Measurements from ENCODE around the gene WDR41.

The WDR41 gene

DNA sequence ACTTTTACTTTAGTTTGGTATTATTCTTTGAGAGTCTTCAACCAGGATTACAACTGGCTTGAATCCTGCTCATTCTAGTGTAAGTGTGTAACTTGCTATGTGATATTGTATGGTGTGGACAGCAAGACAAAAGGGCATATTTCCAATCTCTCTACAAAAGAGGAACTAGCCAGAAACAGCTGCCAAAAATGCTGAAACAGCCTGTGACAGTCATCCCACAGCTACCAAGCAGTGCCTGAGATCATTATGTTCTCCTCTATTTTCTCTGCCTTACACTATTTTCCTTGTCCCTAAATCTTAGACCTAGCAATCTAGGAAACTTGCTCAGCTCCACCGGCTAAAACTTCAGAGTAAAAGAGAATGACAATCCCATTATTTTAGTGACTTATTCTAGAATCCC is 42.8 kb downstream of the WDR41 start:
- H3K36me3 ChIP-seq (ENCODE audit: control insufficient read depth in 4 of 4, insufficient read depth in 4 of 4, low read length in 3 of 4), result peaks cover 11 to 23% (median 19%) of the 10 kb centered on the region in 4 experiments
- H3K4me1 ChIP-seq (ENCODE audit: control extremely low read depth in 1 of 4, control insufficient read depth in 4 of 4, insufficient read depth in 4 of 4, low read length in 3 of 4), result peaks cover 0 to 7% (median 5%) of the 10 kb centered on the region in 4 experiments
- H3K9me3 ChIP-seq (ENCODE audit: control extremely low read depth in 1 of 5, control insufficient read depth in 4 of 5, insufficient read depth in 2 of 5, low read depth in 1 of 5, low read length in 4 of 5), result peaks cover 0 to 2% (median 0%) of the 10 kb centered on the region in 5 experiments
- H3K27ac ChIP-seq (ENCODE audit: insufficient read depth in 1 of 2, low read depth in 1 of 2, low read length in 2 of 2, poor library complexity in 1 of 2, severe bottlenecking in 2 of 2), result no peak overlapping the region
- CTCF ChIA-PET, result interaction anchor here (1.2 to 2.4 kb wide), 3 partner anchors 9 to 43 kb away, joined by 3 to 7 read pairs (median 3); partner anchors contain the start of gene WDR41
- POLR2A ChIA-PET, result no interaction called here
- WGBS (ENCODE audit: insufficient coverage), result 29% methylated on average over 1 of the region's 1 CpG
- H3K27me3 ChIP-seq (replicated peaks in 2 of 5; ENCODE audit: control insufficient read depth in 4 of 5, insufficient read depth in 5 of 5, low read length in 4 of 5), result no peaks in the 10 kb centered on the region
- DNase-seq, result peak; percentile 14 to 75 (median 65)
- no peak overlapping the region for H3K4me3 ChIP-seq (ENCODE audit: control insufficient read depth in 1 of 7, extremely low read depth in 1 of 7, insufficient read depth in 4 of 7, low read depth in 2 of 7, low read length in 6 of 7)

DNA sequence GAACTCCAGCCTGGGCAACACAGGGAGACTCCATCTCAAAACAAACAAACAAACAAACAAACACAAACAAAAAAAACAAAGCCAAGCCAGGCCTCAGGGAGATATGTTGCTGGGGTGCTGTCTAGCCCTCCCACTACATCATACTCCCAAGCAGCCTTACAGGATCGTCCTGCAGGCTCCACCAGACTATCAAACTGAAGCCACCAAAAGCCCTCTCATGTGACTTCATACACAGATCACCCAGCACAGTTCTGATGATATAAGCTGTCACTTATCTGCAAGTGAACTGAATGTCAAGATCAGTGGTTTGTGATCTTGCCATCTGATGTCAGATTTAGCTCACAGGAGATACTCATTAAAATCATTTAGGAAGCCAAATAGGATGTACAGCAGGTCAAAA is 43.3 kb downstream of the WDR41 start:
- Histone ChIP-seq H3K4me1 (ENCODE audit: control extremely low read depth in 1 of 4, control insufficient read depth in 4 of 4, insufficient read depth in 4 of 4, low read length in 3 of 4) (peaks cover 0 to 7% (median 5%) of the 10 kb centered on the region in 4 experiments), H3K36me3 (ENCODE audit: control insufficient read depth in 4 of 4, insufficient read depth in 4 of 4, low read length in 3 of 4) (peaks cover 11 to 23% (median 17%) of the 10 kb centered on the region in 4 experiments), H3K9me3 (ENCODE audit: control extremely low read depth in 1 of 5, control insufficient read depth in 4 of 5, insufficient read depth in 2 of 5, low read depth in 1 of 5, low read length in 4 of 5) (peaks cover 0 to 2% (median 0%) of the 10 kb centered on the region in 5 experiments), H3K27me3 (replicated peaks in 2 of 5; ENCODE audit: control insufficient read depth in 4 of 5, insufficient read depth in 5 of 5, low read length in 4 of 5) (no peaks in the 10 kb centered on the region), H3K27ac (ENCODE audit: insufficient read depth in 1 of 2, low read depth in 1 of 2, low read length in 2 of 2, poor library complexity in 1 of 2, severe bottlenecking in 2 of 2) (no peak overlapping the region), H3K4me3 (ENCODE audit: control insufficient read depth in 1 of 7, extremely low read depth in 1 of 7, insufficient read depth in 4 of 7, low read depth in 2 of 7, low read length in 6 of 7) (no peak overlapping the region)
- no peak for DNase-seq
- no CpG with 5 or more reads among the region's 1 CpG for WGBS (ENCODE audit: insufficient coverage)
- POLR2A ChIA-PET, result no interaction called here
- CTCF ChIA-PET, result interaction anchor here (1.2 to 1.7 kb wide), 3 partner anchors 9 to 43 kb away, joined by 3 read pairs; partner anchors contain the start of gene WDR41

DNA sequence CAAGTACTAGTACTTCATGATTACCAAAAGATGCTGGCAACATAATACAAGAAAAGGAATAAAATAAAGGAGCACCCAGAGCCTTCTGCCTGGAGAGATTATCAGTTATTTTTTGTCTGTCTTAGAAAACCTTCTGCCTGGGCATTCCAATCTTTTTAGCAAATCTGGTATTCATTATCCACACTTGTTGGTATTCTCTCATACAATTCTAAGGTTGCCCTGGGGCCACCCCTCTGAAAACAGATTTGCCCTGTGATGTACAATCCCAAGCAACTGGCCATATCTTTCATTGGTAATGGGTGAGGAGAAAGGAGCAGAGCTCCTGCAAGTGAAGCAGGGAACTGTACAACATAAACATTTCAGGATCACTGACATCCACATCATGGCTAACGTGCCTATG is 47.8 kb downstream of the WDR41 start:
- POLR2A ChIA-PET, result no interaction called here
- 100% methylated on average over 1 of the region's 1 CpG for WGBS (ENCODE audit: insufficient coverage)
- H3K4me1 ChIP-seq (ENCODE audit: control extremely low read depth in 1 of 4, control insufficient read depth in 4 of 4, insufficient read depth in 4 of 4, low read length in 3 of 4), result peaks cover 0 to 5% (median 2%) of the 10 kb centered on the region in 4 experiments
- peaks cover 0 to 2% (median 0%) of the 10 kb centered on the region in 5 experiments for H3K9me3 ChIP-seq (ENCODE audit: control extremely low read depth in 1 of 5, control insufficient read depth in 4 of 5, insufficient read depth in 2 of 5, low read depth in 1 of 5, low read length in 4 of 5)
- no peaks in the 10 kb centered on the region for H3K27me3 ChIP-seq (replicated peaks in 2 of 5; ENCODE audit: control insufficient read depth in 4 of 5, insufficient read depth in 5 of 5, low read length in 4 of 5)
- H3K4me3 ChIP-seq (ENCODE audit: control insufficient read depth in 1 of 7, extremely low read depth in 1 of 7, insufficient read depth in 4 of 7, low read depth in 2 of 7, low read length in 6 of 7), result no peak overlapping the region
- CTCF ChIA-PET, result interaction anchor here (1.6 kb wide), 1 partner anchor 48 kb away, joined by 4 read pairs; the partner anchor contains the start of gene WDR41
- peaks cover 10 to 28% (median 18%) of the 10 kb centered on the region in 4 experiments for H3K36me3 ChIP-seq (ENCODE audit: control insufficient read depth in 4 of 4, insufficient read depth in 4 of 4, low read length in 3 of 4)
- H3K27ac ChIP-seq (ENCODE audit: insufficient read depth in 1 of 2, low read depth in 1 of 2, low read length in 2 of 2, poor library complexity in 1 of 2, severe bottlenecking in 2 of 2), result no peak overlapping the region
- DNase-seq, result no peak

DNA sequence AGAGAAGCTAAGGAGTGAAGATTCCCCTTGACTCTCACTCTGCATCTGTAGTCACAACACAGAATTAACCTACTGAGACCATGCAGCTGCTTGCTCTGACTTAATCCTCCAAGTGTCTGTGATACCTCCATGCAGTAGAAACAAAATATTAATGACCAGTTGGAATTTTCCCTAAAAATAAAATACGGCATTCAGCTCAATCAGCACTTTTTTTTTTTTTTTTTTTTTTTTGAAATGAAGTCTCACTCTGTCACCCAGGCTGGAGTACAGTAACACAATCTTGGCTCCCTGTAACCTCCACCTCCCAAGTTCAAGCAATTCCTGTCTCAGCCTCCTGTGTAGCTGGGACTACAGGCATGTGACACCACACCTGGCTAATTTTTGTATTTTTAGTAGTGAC is 48.4 kb downstream of the WDR41 start:
- no CpG with 5 or more reads among the region's 1 CpG for WGBS (ENCODE audit: insufficient coverage)
- peaks cover 8 to 27% (median 21%) of the 10 kb centered on the region in 4 experiments for H3K36me3 ChIP-seq (ENCODE audit: control insufficient read depth in 4 of 4, insufficient read depth in 4 of 4, low read length in 3 of 4)
- DNase-seq, result no peak

DNA sequence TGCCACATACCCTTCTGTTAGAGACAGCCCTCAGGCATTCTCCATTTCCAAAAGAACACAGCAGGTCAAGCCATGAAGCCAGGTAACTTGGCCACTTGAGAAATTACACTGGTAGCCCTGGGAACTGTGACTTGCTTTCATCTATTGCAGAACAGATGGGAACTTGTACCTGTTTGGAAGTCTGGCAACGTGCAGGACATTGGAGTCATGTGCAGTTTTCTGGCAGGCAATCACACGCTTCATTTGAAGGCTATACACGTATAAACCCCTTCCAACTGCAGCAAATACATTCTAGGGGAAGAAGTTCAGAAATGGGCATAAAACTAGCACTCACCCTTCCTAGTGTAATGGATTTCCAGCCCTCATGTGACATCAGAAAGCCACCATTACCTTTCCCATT is 54.0 kb downstream of the WDR41 start:
- peaks cover 7 to 35% (median 28%) of the 10 kb centered on the region in 4 experiments for H3K36me3 ChIP-seq (ENCODE audit: control insufficient read depth in 4 of 4, insufficient read depth in 4 of 4, low read length in 3 of 4)
- H3K4me3 ChIP-seq (ENCODE audit: control insufficient read depth in 1 of 7, extremely low read depth in 1 of 7, insufficient read depth in 4 of 7, low read depth in 2 of 7, low read length in 6 of 7), result no peak overlapping the region
- CTCF ChIA-PET, result interaction anchor here (1.2 to 1.7 kb wide), 2 partner anchors 54 to 295 kb away, joined by 3 to 8 read pairs; partner anchors contain the start of gene WDR41

More for the DNA sequence above, 48.4 kb downstream of the WDR41 start:
- POLR2A ChIA-PET, result interaction anchor here (0.6 kb wide), 1 partner anchor 12 kb away, joined by 3 read pairs; no protein-coding TSS in a partner anchor
- Histone ChIP-seq H3K4me1 (ENCODE audit: control extremely low read depth in 1 of 4, control insufficient read depth in 4 of 4, insufficient read depth in 4 of 4, low read length in 3 of 4) (no peaks in the 10 kb centered on the region), H3K4me3 (ENCODE audit: control insufficient read depth in 1 of 7, extremely low read depth in 1 of 7, insufficient read depth in 4 of 7, low read depth in 2 of 7, low read length in 6 of 7) (no peak overlapping the region), H3K27ac (ENCODE audit: insufficient read depth in 1 of 2, low read depth in 1 of 2, low read length in 2 of 2, poor library complexity in 1 of 2, severe bottlenecking in 2 of 2) (no peak overlapping the region), H3K27me3 (replicated peaks in 2 of 5; ENCODE audit: control insufficient read depth in 4 of 5, insufficient read depth in 5 of 5, low read length in 4 of 5) (no peaks in the 10 kb centered on the region), H3K9me3 (ENCODE audit: control extremely low read depth in 1 of 5, control insufficient read depth in 4 of 5, insufficient read depth in 2 of 5, low read depth in 1 of 5, low read length in 4 of 5) (peaks cover 0 to 2% (median 0%) of the 10 kb centered on the region in 5 experiments)
- CTCF ChIA-PET, result interaction anchor here (1.6 kb wide), 1 partner anchor 49 kb away, joined by 4 read pairs; the partner anchor contains the start of gene WDR41

DNA sequence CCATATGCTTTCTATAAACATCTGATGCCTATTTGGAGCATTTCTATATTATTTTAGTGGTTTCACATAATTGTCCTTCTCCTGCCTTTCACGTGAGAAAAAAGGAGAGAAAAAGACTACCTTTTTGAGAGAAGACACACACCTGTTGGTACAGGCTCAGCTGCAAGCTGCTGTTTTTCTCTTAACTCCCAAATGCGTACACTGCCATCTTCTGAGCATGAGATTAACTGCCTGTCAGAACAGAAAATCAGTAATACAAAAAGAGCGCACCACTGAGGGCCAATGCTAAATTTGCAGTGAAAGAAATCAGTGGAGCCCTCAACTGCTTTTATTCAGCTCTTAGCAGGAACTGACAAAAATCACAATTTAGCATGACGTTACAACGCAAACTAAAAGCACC is 54.9 kb downstream of the WDR41 start:
- Histone ChIP-seq H3K4me1 (ENCODE audit: control extremely low read depth in 1 of 4, control insufficient read depth in 4 of 4, insufficient read depth in 4 of 4, low read length in 3 of 4) (no peaks in the 10 kb centered on the region), H3K36me3 (ENCODE audit: control insufficient read depth in 4 of 4, insufficient read depth in 4 of 4, low read length in 3 of 4) (peaks cover 7 to 38% (median 33%) of the 10 kb centered on the region in 4 experiments), H3K27me3 (replicated peaks in 2 of 5; ENCODE audit: control insufficient read depth in 4 of 5, insufficient read depth in 5 of 5, low read length in 4 of 5) (no peaks in the 10 kb centered on the region), H3K4me3 (ENCODE audit: control insufficient read depth in 1 of 7, extremely low read depth in 1 of 7, insufficient read depth in 4 of 7, low read depth in 2 of 7, low read length in 6 of 7) (no peak overlapping the region), H3K9me3 (ENCODE audit: control extremely low read depth in 1 of 5, control insufficient read depth in 4 of 5, insufficient read depth in 2 of 5, low read depth in 1 of 5, low read length in 4 of 5) (no peaks in the 10 kb centered on the region), H3K27ac (ENCODE audit: insufficient read depth in 1 of 2, low read depth in 1 of 2, low read length in 2 of 2, poor library complexity in 1 of 2, severe bottlenecking in 2 of 2) (no peak overlapping the region)
- POLR2A ChIA-PET, result no interaction called here
- peak in 2 of 3 donors; percentile 12 to 21 for DNase-seq
- CTCF ChIA-PET, result interaction anchor here (0.8 to 1.8 kb wide), 10 partner anchors 9 to 307 kb away, joined by 3 to 8 read pairs (median 3); partner anchors contain the start of gene WDR41
- 95% methylated on average over 5 of the region's 5 CpGs for WGBS (ENCODE audit: insufficient coverage)

More for the DNA sequence above, 54.0 kb downstream of the WDR41 start:
- Histone ChIP-seq H3K27ac (ENCODE audit: insufficient read depth in 1 of 2, low read depth in 1 of 2, low read length in 2 of 2, poor library complexity in 1 of 2, severe bottlenecking in 2 of 2) (no peak overlapping the region), H3K9me3 (ENCODE audit: control extremely low read depth in 1 of 5, control insufficient read depth in 4 of 5, insufficient read depth in 2 of 5, low read depth in 1 of 5, low read length in 4 of 5) (no peaks in the 10 kb centered on the region), H3K4me1 (ENCODE audit: control extremely low read depth in 1 of 4, control insufficient read depth in 4 of 4, insufficient read depth in 4 of 4, low read length in 3 of 4) (no peaks in the 10 kb centered on the region), H3K27me3 (replicated peaks in 2 of 5; ENCODE audit: control insufficient read depth in 4 of 5, insufficient read depth in 5 of 5, low read length in 4 of 5) (no peaks in the 10 kb centered on the region)
- WGBS (ENCODE audit: insufficient coverage), result 94% methylated on average over 3 of the region's 3 CpGs
- DNase-seq, result no peak
- POLR2A ChIA-PET, result no interaction called here

DNA sequence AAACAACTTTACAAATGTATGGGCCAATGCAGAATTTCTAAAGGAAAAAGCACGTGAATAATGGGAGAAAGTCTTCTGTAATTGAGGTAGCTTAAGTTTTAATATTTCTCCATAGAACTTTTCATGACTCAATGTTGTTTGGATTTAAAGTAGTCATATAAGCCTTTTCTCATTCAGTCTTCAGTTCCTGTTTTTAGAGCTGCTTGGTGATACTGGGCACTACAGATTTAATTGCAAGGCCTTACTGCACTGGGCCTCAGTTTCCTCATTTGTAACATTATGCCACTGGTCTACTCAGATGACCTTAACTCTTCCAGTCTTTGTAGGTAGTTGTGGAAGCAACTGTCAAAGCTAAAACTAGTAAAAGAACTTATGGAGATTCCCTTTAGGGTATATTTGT is 60.4 kb downstream of the WDR41 start:
- Histone ChIP-seq H3K4me3 (ENCODE audit: control insufficient read depth in 1 of 7, extremely low read depth in 1 of 7, insufficient read depth in 4 of 7, low read depth in 2 of 7, low read length in 6 of 7) (no peak overlapping the region), H3K27ac (ENCODE audit: insufficient read depth in 1 of 2, low read depth in 1 of 2, low read length in 2 of 2, poor library complexity in 1 of 2, severe bottlenecking in 2 of 2) (no peak overlapping the region), H3K36me3 (ENCODE audit: control insufficient read depth in 4 of 4, insufficient read depth in 4 of 4, low read length in 3 of 4) (peaks cover 15 to 41% (median 34%) of the 10 kb centered on the region in 4 experiments), H3K4me1 (ENCODE audit: control extremely low read depth in 1 of 4, control insufficient read depth in 4 of 4, insufficient read depth in 4 of 4, low read length in 3 of 4) (no peaks in the 10 kb centered on the region), H3K9me3 (ENCODE audit: control extremely low read depth in 1 of 5, control insufficient read depth in 4 of 5, insufficient read depth in 2 of 5, low read depth in 1 of 5, low read length in 4 of 5) (no peaks in the 10 kb centered on the region), H3K27me3 (replicated peaks in 2 of 5; ENCODE audit: control insufficient read depth in 4 of 5, insufficient read depth in 5 of 5, low read length in 4 of 5) (no peaks in the 10 kb centered on the region)
- DNase-seq, result no peak
- POLR2A ChIA-PET, result no interaction called here
- CTCF ChIA-PET, result interaction anchor here (1.4 kb wide), 1 partner anchor 8 kb away, joined by 3 read pairs; no protein-coding TSS in a partner anchor
- WGBS (ENCODE audit: insufficient coverage), result no CpG with 5 or more reads among the region's 1 CpG
